Esophagus muscularis mucosa (tissue), 4 donors: ENCODE data around the gene GRIN2D. TPM values are rescaled to one million over a fixed set of nuclear protein-coding genes. Genes with fewer than 3 reads are reported as not detected.
A peak's percentile ranks its signal among the peaks of the same experiment; 100 is the strongest.

Source experiments
- DNase-seq: peaks from one replicate; pipeline ENCODE4 v3.0.0-alpha.2; 2017; ENCODE audit errors: extremely low spot score
- H3K27ac ChIP-seq, 4 donors: fragments of 200-600 bp; sonication (generic); replicated peaks in 1 of 4; 1 replicate in 3 of 4; 2 replicates in 1 of 4; pipeline ENCODE4 v1.5.1; 2016 to 2019; ENCODE audit warnings: mild to moderate bottlenecking in 1 of 4
- H3K27me3 ChIP-seq, 4 donors: fragments of 200-600 bp; sonication (generic); one replicate each; pipeline versions ENCODE4 v1.5.1 to v1.6.0; 2016 to 2019
- H3K36me3 ChIP-seq, 4 donors: fragments of 200-600 bp; sonication (generic); one replicate each; pipeline ENCODE4 v1.5.1; 2016 to 2019
- H3K4me1 ChIP-seq, 4 donors: fragments of 200-600 bp; sonication (generic); one replicate each; pipeline ENCODE4 v1.5.1; 2016 to 2019
- H3K4me3 ChIP-seq, 4 donors: fragments of 200-600 bp; sonication (generic); 1 replicate in 2 of 4; 2 replicates in 2 of 4; pipeline ENCODE4 v1.5.1; 2016 to 2019; ENCODE audit warnings: mild to moderate bottlenecking in 4 of 4, moderate library complexity in 1 of 4
- H3K9me3 ChIP-seq, 4 donors: fragments of 200-600 bp; sonication (generic); 1 replicate in 3 of 4; 2 replicates in 1 of 4; pipeline ENCODE4 v1.5.1; 2016 to 2019
- EP300 ChIP-seq: sonication (generic); formaldehyde crosslinking; IDR thresholded peaks from one replicate; pipeline ENCODE4 v1.6.1; 2017; ENCODE audit warnings: antibody characterized with exemption
- POLR2A ChIP-seq: fragments of 450-650 bp; IDR thresholded peaks from one replicate; pipeline ENCODE4 v1.6.1; 2017; ENCODE audit warnings: antibody characterized with exemption, moderate library complexity, mild to moderate bottlenecking, low read depth
- POLR2AphosphoS5 ChIP-seq, 2 donors: sonication (generic); formaldehyde crosslinking; IDR thresholded peaks; one replicate each; pipeline ENCODE4 v1.6.1; 2017; ENCODE audit warnings: antibody characterized with exemption in 2 of 2
- WGBS: methylation state at CpG from one replicate; pipeline ENCODE4 v1.1.5; 2018; 5-methylcytosine and 5-hydroxymethylcytosine counted together
- intact Hi-C: fragments of 100-400 bp; cut with DNase I; formaldehyde crosslinking; loops from one replicate; pipeline ENCODE4 v1.15.1; 2023
- total RNA-seq, 4 donors: library from RNA; depleted of rRNA; stranded (reverse); fragments of >200 nt; gene quantifications; one replicate each; pipeline versions ENCODE4 v1.1.0 to v1.2.1, GENCODE V29; 2016
- TF ChIP-seq, protein P1 (sequence below), 3 experiments: fragments of 200-600 bp in 2 of 3; fragments of 450-650 bp in 1 of 3; sonication (generic) in 2 of 3; IDR thresholded peaks; one replicate each; pipeline ENCODE4 v1.5.1; 2017 to 2019; ENCODE audit warnings: antibody characterized with exemption in 3 of 3, mild to moderate bottlenecking in 2 of 3, moderate library complexity in 1 of 3

The GRIN2D gene
- total RNA-seq, result under 1 TPM; 0.19 to 0.42 (median 0.37) TPM

DNA sequence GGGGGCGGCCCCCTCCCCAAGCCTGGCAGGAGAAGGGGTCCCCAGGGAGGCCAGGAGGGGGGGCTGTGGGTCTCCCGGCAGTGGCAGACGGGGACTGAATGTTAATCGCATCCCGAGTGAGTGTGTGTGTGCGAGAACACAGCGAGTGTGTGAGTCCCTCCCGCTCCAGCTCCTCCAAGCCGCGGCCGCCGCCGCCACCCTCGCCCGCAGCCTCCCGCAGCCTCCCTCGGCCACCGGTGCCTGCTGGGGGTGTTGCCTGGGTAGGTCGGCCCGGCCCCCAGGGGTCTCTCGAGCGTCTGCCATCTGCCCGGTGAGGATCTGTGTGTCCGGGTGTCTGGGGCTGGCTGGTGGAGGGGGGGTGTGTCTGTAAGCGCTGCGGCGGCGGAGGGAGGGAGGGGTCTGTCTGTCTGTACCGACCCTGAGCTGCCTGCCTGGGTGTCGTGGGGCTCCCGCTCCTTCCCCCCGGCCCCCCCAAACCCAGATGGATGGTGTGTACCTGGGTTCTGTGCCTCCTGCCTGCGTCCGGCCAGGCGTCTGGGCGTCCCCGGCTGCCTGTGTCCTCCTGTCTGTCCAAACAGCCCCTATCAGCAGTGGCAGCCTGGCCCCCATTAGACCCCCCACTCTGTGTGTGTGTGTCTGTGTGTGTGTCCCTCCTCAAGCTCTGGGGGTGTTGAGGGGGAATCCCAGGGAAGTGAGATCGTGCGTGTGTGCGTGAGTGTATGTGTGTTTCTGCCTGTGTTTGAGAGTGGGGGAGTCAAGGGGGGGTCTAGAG lies at the start of gene GRIN2D:
TSS of gene GRIN2D (plus strand) at position 110 of the 772 bp plus-strand sequence. CDS start 4,725 bp downstream, outside the sequence.
- Histone ChIP-seq H3K36me3 (peaks cover 7 to 9% (median 8%) of the 10 kb centered on the region in 4 donors), H3K4me3 (peak within 1 kb of the TSS in 2 of 4 donors; percentile 22 to 32), H3K4me1 (peaks cover 28 to 67% (median 52%) of the 10 kb centered on the region in 4 donors), H3K27me3 (peaks cover 7 to 68% (median 56%) of the 10 kb centered on the region in 4 donors), H3K9me3 (no peaks in the 10 kb centered on the region), H3K27ac (no peak within 1 kb of the TSS)
- intact Hi-C loops, result no loop called here
- WGBS, result 4% methylated on average over 9 of the region's 40 CpGs
- DNase-seq, result no peak
- no peak for TF ChIP-seq POLR2AphosphoS5 (IDR thresholded peaks at IDR 0.05)
- TF ChIP-seq POLR2A, result no peak
- no peak for TF ChIP-seq EP300
- TF ChIP-seq, protein P1, sequence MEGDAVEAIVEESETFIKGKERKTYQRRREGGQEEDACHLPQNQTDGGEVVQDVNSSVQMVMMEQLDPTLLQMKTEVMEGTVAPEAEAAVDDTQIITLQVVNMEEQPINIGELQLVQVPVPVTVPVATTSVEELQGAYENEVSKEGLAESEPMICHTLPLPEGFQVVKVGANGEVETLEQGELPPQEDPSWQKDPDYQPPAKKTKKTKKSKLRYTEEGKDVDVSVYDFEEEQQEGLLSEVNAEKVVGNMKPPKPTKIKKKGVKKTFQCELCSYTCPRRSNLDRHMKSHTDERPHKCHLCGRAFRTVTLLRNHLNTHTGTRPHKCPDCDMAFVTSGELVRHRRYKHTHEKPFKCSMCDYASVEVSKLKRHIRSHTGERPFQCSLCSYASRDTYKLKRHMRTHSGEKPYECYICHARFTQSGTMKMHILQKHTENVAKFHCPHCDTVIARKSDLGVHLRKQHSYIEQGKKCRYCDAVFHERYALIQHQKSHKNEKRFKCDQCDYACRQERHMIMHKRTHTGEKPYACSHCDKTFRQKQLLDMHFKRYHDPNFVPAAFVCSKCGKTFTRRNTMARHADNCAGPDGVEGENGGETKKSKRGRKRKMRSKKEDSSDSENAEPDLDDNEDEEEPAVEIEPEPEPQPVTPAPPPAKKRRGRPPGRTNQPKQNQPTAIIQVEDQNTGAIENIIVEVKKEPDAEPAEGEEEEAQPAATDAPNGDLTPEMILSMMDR (IDR thresholded peaks at IDR 0.05), result no peak

DNA sequence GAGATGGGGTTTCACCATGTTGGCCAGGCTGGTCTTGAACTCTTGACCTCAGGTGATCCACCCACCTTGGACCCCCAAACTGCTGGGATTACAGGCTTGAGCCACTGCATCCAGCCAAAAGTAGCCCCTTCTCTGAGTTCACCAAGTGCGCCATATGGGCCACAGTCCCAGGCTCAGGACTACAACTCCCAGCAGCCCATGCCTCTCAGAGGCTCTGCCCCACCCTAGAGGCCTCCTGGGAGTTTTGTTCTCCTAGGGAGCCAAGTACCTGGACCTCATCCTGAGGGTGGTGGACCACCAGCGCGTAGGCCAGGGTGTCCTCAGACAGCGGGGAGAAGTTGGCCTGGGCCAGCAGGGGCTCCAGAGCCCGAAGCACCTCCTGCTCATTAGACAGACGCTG lies 48.6 kb upstream of the GRIN2D start:
- peaks cover 8 to 26% (median 21%) of the 10 kb centered on the region in 4 donors for H3K36me3 ChIP-seq
- intact Hi-C loops, result no loop called here
- H3K27ac ChIP-seq, result no peak overlapping the region
- no peaks in the 10 kb centered on the region for H3K9me3 ChIP-seq
- TF ChIP-seq POLR2A (no peak), EP300 (no peak), POLR2AphosphoS5 (IDR thresholded peaks at IDR 0.05) (no peak)
- DNase-seq, result no peak
- no peak overlapping the region for H3K4me3 ChIP-seq
- WGBS, result 87% methylated on average over 6 of the region's 6 CpGs
- peaks cover 0 to 8% (median 7%) of the 10 kb centered on the region in 4 donors for H3K4me1 ChIP-seq
- no peaks in the 10 kb centered on the region for H3K27me3 ChIP-seq

DNA sequence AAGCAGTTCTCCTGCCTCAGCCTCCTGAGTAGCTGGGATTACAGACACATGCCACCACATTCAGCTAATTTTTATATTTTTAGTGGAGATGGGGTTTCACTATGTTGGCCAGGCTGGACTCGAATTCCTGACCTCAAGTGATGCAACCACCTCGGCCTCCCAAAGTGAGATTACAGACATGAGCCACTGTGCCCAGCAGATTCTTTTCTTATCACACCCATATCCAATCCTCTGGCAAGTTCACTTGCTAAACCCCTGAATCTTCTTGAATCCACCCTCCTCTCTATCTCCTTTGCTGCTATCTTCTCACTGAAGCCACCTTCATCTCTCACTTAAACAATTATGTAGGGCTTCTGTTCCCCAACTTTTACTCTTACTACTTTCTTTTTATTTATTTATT lies 47.3 kb upstream of the GRIN2D start:
- no peaks in the 10 kb centered on the region for H3K27me3 ChIP-seq
- H3K9me3 ChIP-seq, result no peaks in the 10 kb centered on the region
- H3K4me3 ChIP-seq, result no peak overlapping the region
- TF ChIP-seq EP300 (no peak), POLR2AphosphoS5 (IDR thresholded peaks at IDR 0.05) (no peak), POLR2A (no peak)
- TF ChIP-seq, protein P1 (IDR thresholded peaks at IDR 0.05), result no peak
- no peak for DNase-seq
- H3K27ac ChIP-seq, result no peak overlapping the region
- 96% methylated on average over 2 of the region's 2 CpGs for WGBS
- intact Hi-C loops, result no loop called here
- H3K4me1 ChIP-seq, result peaks cover 0 to 8% (median 7%) of the 10 kb centered on the region in 4 donors
- H3K36me3 ChIP-seq, result peaks cover 8 to 26% (median 16%) of the 10 kb centered on the region in 4 donors

- 47% methylated on average over 5 of the region's 5 CpGs for WGBS
- Histone ChIP-seq H3K36me3 (peaks cover 0 to 12% (median 3%) of the 10 kb centered on the region in 4 donors), H3K27ac (no peak overlapping the region), H3K4me1 (peaks cover 0 to 8% (median 7%) of the 10 kb centered on the region in 4 donors), H3K9me3 (no peaks in the 10 kb centered on the region), H3K27me3 (no peaks in the 10 kb centered on the region), H3K4me3 (no peak overlapping the region)
- intact Hi-C loops, result no loop called here
- TF ChIP-seq, protein P1 (IDR thresholded peaks at IDR 0.05), result no peak
- TF ChIP-seq POLR2A (no peak), EP300 (no peak), POLR2AphosphoS5 (IDR thresholded peaks at IDR 0.05) (no peak)
- DNase-seq, result no peak
Observed at GRCh38 chr19:48348045-48348444, 45.4 kb upstream of the GRIN2D start.

DNA sequence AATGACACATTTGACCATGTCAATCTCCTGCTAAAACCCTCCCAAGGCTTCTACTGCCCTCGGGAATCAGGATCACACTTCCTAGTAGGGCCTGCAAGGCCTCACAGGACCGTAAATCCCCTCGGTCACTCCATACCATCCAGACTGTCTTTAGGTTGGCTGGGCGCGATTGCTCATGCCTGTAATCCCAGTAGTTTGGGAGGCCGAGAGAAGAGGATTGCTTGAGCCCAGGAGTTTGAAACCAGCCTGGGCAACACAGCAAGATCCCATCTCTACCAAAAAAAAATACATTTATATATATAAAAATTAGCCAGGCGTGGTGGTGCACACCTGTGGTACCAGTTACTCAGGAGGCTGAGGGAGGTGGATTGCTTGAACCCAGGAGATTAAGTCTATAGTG lies 44.7 kb upstream of the GRIN2D start:
- DNase-seq, result no peak
- no peaks in the 10 kb centered on the region for H3K27me3 ChIP-seq
- peaks cover 0 to 8% (median 0%) of the 10 kb centered on the region in 4 donors for H3K36me3 ChIP-seq
- WGBS, result 97% methylated on average over 7 of the region's 7 CpGs
- H3K4me3 ChIP-seq, result no peak overlapping the region
- intact Hi-C loops, result no loop called here
- TF ChIP-seq, protein P1 (IDR thresholded peaks at IDR 0.05), result no peak
- no peak for TF ChIP-seq POLR2A
- TF ChIP-seq EP300, result no peak
- TF ChIP-seq POLR2AphosphoS5 (IDR thresholded peaks at IDR 0.05), result no peak
- H3K27ac ChIP-seq, result no peak overlapping the region
- no peaks in the 10 kb centered on the region for H3K9me3 ChIP-seq
- H3K4me1 ChIP-seq, result peaks cover 0 to 8% (median 7%) of the 10 kb centered on the region in 4 donors
